Kidney (tissue), 14 donors: ENCODE data around the gene PBX3. TPM values are rescaled to one million over a fixed set of nuclear protein-coding genes. Genes with fewer than 3 reads are reported as not detected.

Source experiments
- DNase-seq, 5 donors: peaks; one replicate each; pipeline ENCODE4 v3.0.0-alpha.2; 2013 to 2020
- FAIRE-seq: peaks from 2 replicates; lab custom pipeline; 2012; peaks lifted over from hg19 to GRCh38; lab: Jason Lieb, UNC
- H3K27ac ChIP-seq, 2 donors: one replicate each; pipeline ENCODE4 v1.7.0; 2013; ENCODE audit warnings: low read depth in 2 of 2, low read length in 2 of 2, inconsistent platforms in 1 of 2
- H3K27me3 ChIP-seq: one replicate; pipeline ENCODE4 v1.7.1; 2013; ENCODE audit warnings: low read length, inconsistent platforms; ENCODE audit not compliant: control insufficient read depth, insufficient read depth
- H3K36me3 ChIP-seq, 3 donors: one replicate each; pipeline versions ENCODE4 v1.7.0 to v1.7.1; 2013; ENCODE audit warnings: low read length in 3 of 3, control low read depth in 1 of 3, inconsistent platforms in 1 of 3; ENCODE audit not compliant: insufficient read depth in 3 of 3, control insufficient read depth in 2 of 3
- H3K4me1 ChIP-seq, 3 donors: one replicate each; pipeline versions ENCODE4 v1.7.0 to v1.7.1; 2013; ENCODE audit warnings: low read length in 3 of 3, inconsistent platforms in 1 of 3, low read depth in 1 of 3; ENCODE audit not compliant: control insufficient read depth in 2 of 3, insufficient read depth in 2 of 3
- H3K4me3 ChIP-seq, 3 donors: one replicate each; pipeline versions ENCODE4 v1.7.0 to v1.8.1; 2013; ENCODE audit warnings: low read length in 3 of 3, control low read depth in 1 of 3, inconsistent platforms in 1 of 3
- H3K9ac ChIP-seq, 3 donors: one replicate each; pipeline versions ENCODE4 v1.7.0 to v1.7.1; 2013; ENCODE audit warnings: low read length in 3 of 3, control low read depth in 1 of 3, inconsistent platforms in 1 of 3
- H3K9me3 ChIP-seq, 3 donors: one replicate each; pipeline versions ENCODE4 v1.7.0 to v1.7.1; 2013; ENCODE audit warnings: low read length in 3 of 3, control low read depth in 1 of 3, inconsistent platforms in 1 of 3; ENCODE audit not compliant: control insufficient read depth in 2 of 3, insufficient read depth in 1 of 3
- CTCF ChIP-seq: IDR thresholded peaks from 3 replicates; pipeline ENCODE4 v1.5.1; 2012; ENCODE audit warnings: mild to moderate bottlenecking, moderate library complexity, borderline replicate concordance; ENCODE audit not compliant: insufficient read depth; ENCODE audit errors: extremely low read depth
- intact Hi-C: fragments of 100-400 bp; cut with DNase I; formaldehyde crosslinking; loops from one replicate; pipeline ENCODE4 v1.11.1; 2022
- polyA plus RNA-seq: library from polyadenylated mRNA; stranded (reverse); fragments of 350-450 nt; fragmentation: Illumina TruSeq; extraction: RNeasy Lipid Tissue Mini Kit (QIAGEN cat#74804); gene quantifications from one replicate; pipeline ENCODE4 v1.2.3, GENCODE V29; 2014; ENCODE audit warnings: low read depth, low replicate concordance; ENCODE audit not compliant: insufficient read depth
- total RNA-seq: library from RNA; stranded (reverse); fragmentation: NEBNext Ultra II Directional; extraction: Animal tissue kit (Norgen Biotek cat#: 25700); gene quantifications from one replicate; pipeline ENCODE4 v1.2.1, GENCODE V29; 2021
- donor health status: control.
- donor health status: control.
- donor health status: control.
- donor health status: control.
- donor health status: control.
- donor health status: DM: yes; HTN: yes; CAD: no.
- donor health status: Normal renal cell carcinoma (clear cell type).

PBX3 gene
- total and polyA plus RNA-seq, 2 donors from 2014 or later: 10.2 to 23.6 TPM

GRCh38 chr9:125946397-125946796 is 199.2 kb downstream of the PBX3 start:
- no peak overlapping the region for H3K27ac ChIP-seq
- no peak for FAIRE-seq

GRCh38 chr9:125948887-125949596 is 201.9 kb downstream of the PBX3 start:
- no peak overlapping the region for H3K27ac ChIP-seq
- H3K4me1 ChIP-seq: no peaks in the 10 kb centered on the region
- no peaks in the 10 kb centered on the region for H3K9me3 ChIP-seq
- TF ChIP-seq CTCF: no peak
- no peaks in the 10 kb centered on the region for H3K36me3 ChIP-seq
- intact Hi-C loops: no loop called here
- no peaks in the 10 kb centered on the region for H3K27me3 ChIP-seq
- H3K4me3 ChIP-seq: no peak overlapping the region
- H3K9ac ChIP-seq: no peak overlapping the region
- no peak for DNase-seq
- no peak for FAIRE-seq

More at GRCh38 chr9:125946397-125946796, 199.2 kb downstream of the PBX3 start:
- Histone ChIP-seq H3K9ac (no peak overlapping the region), H3K4me1 (no peaks in the 10 kb centered on the region), H3K36me3 (no peaks in the 10 kb centered on the region), H3K4me3 (no peak overlapping the region), H3K9me3 (no peaks in the 10 kb centered on the region), H3K27me3 (no peaks in the 10 kb centered on the region)
- DNase-seq: no peak
- intact Hi-C loops: no loop called here
- TF ChIP-seq CTCF: no peak

- H3K9ac ChIP-seq: no peak overlapping the region
- DNase-seq (no peak), FAIRE-seq (no peak)
- H3K4me1 ChIP-seq: no peaks in the 10 kb centered on the region
- H3K36me3 ChIP-seq: no peaks in the 10 kb centered on the region
- intact Hi-C loops: no loop called here
- no peak overlapping the region for H3K4me3 ChIP-seq
- H3K27ac ChIP-seq: no peak overlapping the region
- no peaks in the 10 kb centered on the region for H3K9me3 ChIP-seq
- no peaks in the 10 kb centered on the region for H3K27me3 ChIP-seq
- TF ChIP-seq CTCF: no peak
Observed at GRCh38 chr9:125949703-125950460, 202.7 kb downstream of the PBX3 start.
